Progenitor cell of endocrine pancreas (in vitro differentiated cells): ENCODE results near the gene KCNT1. TPM values are rescaled to one million over a fixed set of nuclear protein-coding genes. Genes with fewer than 3 reads are reported as not detected.

Experiments used
- DNase-seq: peaks from one replicate; pipeline ENCODE4 v3.0.0; 2021; ENCODE audit warnings: low spot score; ENCODE audit not compliant: unreplicated experiment
- H3K27ac Mint-ChIP-seq: 2 replicates; pipeline ENCODE4 v1.8.0; 2021; ENCODE audit warnings: mild to moderate bottlenecking, moderate library complexity, mixed read lengths
- H3K27me3 Mint-ChIP-seq: 2 replicates; pipeline ENCODE4 v1.8.0; 2021; ENCODE audit warnings: mixed read lengths
- H3K36me3 Mint-ChIP-seq: 2 replicates; pipeline ENCODE4 v1.8.0; 2022; ENCODE audit warnings: mixed read lengths; ENCODE audit not compliant: insufficient read depth
- H3K4me1 Mint-ChIP-seq: 2 replicates; pipeline ENCODE4 v1.8.0; 2021; ENCODE audit warnings: low read depth, mixed read lengths
- H3K4me3 Mint-ChIP-seq: 2 replicates; pipeline ENCODE4 v1.8.0; 2021; ENCODE audit warnings: low read depth, mild to moderate bottlenecking, moderate library complexity, mixed read lengths
- H3K9me3 Mint-ChIP-seq: 2 replicates; pipeline ENCODE4 v1.8.0; 2021; ENCODE audit warnings: low read depth, mixed read lengths
- CTCF ChIP-seq: fragments of 200-600 bp; sonication (generic); IDR thresholded peaks from one replicate; pipeline ENCODE4 v1.5.0; 2021; ENCODE audit warnings: antibody characterized with exemption, mild to moderate bottlenecking; ENCODE audit not compliant: unreplicated experiment
- total RNA-seq: library from RNA; stranded (reverse); gene quantifications from 2 replicates; pipeline ENCODE4 v1.2.1, GENCODE V29; 2021

The KCNT1 gene
- total RNA-seq, 1 donor from 2014 or later = not detected

- no peaks in the 10 kb centered on the region for H3K4me1 Mint-ChIP-seq
These were observed 15.4 kb downstream of the KCNT1 start for GRCh38 chr9:135717410-135717809.

GRCh38 chr9:135718616-135719015, 16.6 kb downstream of the KCNT1 start:
- Mint-ChIP-seq H3K4me3 (no peak overlapping the region), H3K36me3 (no peaks in the 10 kb centered on the region), H3K4me1 (no peaks in the 10 kb centered on the region), H3K27ac (no peak overlapping the region), H3K27me3 (peaks cover 33% of the 10 kb centered on the region), H3K9me3 (no peaks in the 10 kb centered on the region)
- DNase-seq = no peak
- TF ChIP-seq CTCF = no peak

More at GRCh38 chr9:135717410-135717809, 15.4 kb downstream of the KCNT1 start:
- no peak for TF ChIP-seq CTCF
- H3K36me3 Mint-ChIP-seq = no peaks in the 10 kb centered on the region
- H3K4me3 Mint-ChIP-seq = no peak overlapping the region
- peaks cover 39% of the 10 kb centered on the region for H3K27me3 Mint-ChIP-seq
- no peak for DNase-seq
- no peaks in the 10 kb centered on the region for H3K9me3 Mint-ChIP-seq
- no peak overlapping the region for H3K27ac Mint-ChIP-seq

- H3K27ac Mint-ChIP-seq = no peak overlapping the region
- no peak overlapping the region for H3K4me3 Mint-ChIP-seq
- no peak for TF ChIP-seq CTCF
These were observed 17.5 kb downstream of the KCNT1 start for GRCh38 chr9:135719472-135719871.

GRCh38 chr9:135722365-135722764, 20.4 kb downstream of the KCNT1 start:
- no peak for TF ChIP-seq CTCF
- Mint-ChIP-seq H3K27ac (no peak overlapping the region), H3K36me3 (no peaks in the 10 kb centered on the region), H3K9me3 (no peaks in the 10 kb centered on the region), H3K4me1 (peaks cover 2% of the 10 kb centered on the region), H3K27me3 (peaks cover 11% of the 10 kb centered on the region), H3K4me3 (no peak overlapping the region)
- DNase-seq = no peak

More at GRCh38 chr9:135719472-135719871, 17.5 kb downstream of the KCNT1 start:
- DNase-seq = no peak
- Mint-ChIP-seq H3K36me3 (no peaks in the 10 kb centered on the region), H3K4me1 (no peaks in the 10 kb centered on the region), H3K27me3 (peaks cover 30% of the 10 kb centered on the region), H3K9me3 (no peaks in the 10 kb centered on the region)

GRCh38 chr9:135724186-135724787, 22.3 kb downstream of the KCNT1 start:
- TF ChIP-seq CTCF = no peak
- peaks cover 18% of the 10 kb centered on the region for H3K27me3 Mint-ChIP-seq
- H3K27ac Mint-ChIP-seq = no peak overlapping the region
- no peaks in the 10 kb centered on the region for H3K36me3 Mint-ChIP-seq
- H3K4me3 Mint-ChIP-seq = no peak overlapping the region
- peaks cover 2% of the 10 kb centered on the region for H3K4me1 Mint-ChIP-seq
- H3K9me3 Mint-ChIP-seq = no peaks in the 10 kb centered on the region
- no peak for DNase-seq
